HG02610 (cell line): ENCODE measurements around the gene RAD51B.
"Not testable (repeated sequence)": the region's sequence is repeated elsewhere in the genome, so short reads cannot be mapped to it uniquely, and the experiment has no call there.

Source experiments
- ATAC-seq: cut with Tn5 transposase; IDR thresholded peaks from one replicate; pipeline ENCODE4 v1.9.1; 2021; ENCODE audit warnings: mild to moderate bottlenecking, moderate library complexity; ENCODE audit not compliant: unreplicated experiment

The RAD51B gene

DNA sequence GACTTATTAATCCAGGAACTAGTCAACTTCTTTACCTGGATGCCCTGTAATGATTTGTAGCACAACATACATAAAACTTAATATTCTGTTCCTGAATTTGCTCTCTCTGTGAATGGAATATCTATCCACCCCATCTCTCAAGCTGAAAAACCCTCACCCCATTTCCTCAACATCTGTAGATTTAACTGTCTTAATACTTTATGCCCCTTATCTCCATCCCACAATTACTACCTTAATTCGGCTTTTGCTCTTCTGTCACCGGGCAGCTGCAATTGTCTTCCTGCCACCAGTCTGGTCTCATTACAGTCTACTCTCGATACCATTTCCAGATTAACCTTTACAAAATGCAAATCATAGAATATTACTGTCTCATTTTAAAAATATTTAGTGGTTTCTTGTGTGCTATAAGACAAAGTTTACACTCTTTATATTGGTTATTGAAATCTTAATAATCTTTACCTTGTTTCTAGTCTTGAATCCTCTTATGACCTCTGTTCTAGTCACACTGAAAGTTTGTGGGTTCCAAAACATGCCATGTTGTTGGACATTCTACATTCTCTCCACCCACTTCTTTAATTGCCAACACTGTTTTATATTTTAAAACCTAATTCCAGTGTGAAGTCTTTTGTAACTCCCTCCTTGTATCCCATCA lies 347.3 kb downstream of the RAD51B start:
- ATAC-seq = no peak

DNA sequence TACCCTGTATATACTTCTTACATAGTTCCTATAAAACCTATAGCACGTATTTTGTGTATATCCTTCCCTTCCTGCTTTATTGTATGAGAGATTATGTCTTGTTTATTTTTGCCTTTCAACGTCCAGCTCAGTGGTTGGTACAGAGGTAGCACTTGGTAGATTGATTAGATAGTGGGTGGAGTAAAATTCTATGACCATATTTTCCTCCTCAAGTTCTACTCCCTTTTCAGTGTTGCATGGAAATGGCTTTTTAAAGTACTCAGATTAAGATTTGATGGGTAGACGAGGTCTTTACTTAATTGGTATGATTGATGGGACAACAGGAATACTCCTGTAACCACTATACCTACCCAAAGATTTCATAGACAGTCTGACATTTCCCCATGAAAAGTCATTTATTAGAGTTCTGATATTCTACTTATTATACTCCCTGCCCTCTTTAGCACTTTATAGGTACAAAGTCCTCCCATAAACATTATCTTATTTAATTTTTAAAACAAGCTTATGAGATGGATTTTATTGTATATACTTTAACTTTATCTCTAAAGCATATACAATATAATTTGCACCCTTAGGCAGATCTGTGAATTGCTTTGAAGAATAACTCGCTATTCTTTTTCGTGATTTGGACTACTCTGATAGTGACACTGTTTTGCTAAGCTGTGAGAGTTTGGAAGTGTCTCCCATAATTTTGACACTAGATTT lies 348.0 kb downstream of the RAD51B start:
- no peak for ATAC-seq

DNA sequence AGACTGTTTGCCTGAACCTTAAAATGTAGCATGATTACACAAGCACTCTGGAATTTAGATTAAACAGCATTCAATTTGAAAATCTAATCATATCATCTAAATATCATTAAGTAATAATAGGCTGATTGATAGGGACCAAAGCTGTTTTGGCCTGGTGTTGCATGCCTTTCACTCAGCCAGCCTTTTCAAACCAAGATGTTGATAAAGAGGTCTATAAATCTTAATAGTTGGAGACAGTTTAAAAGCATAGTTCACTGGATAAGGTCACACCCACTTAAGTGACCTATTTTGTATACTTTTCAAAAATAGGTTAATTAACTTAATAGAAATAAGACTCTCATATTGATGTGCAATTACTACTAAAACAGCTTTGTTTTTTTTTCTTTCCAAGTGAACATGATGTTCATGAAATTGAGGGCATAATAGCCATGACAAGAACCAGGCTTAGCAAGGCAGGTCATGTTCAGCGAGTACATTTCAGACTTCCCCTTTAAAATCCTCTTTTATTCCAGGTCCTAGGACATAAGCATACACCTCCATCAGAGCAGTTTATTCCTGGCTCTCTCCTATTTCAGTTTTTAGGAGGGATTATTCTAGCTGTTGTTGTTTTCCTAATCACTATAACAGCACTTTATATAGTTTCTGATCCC lies 349.0 kb downstream of the RAD51B start:
- no peak for ATAC-seq

DNA sequence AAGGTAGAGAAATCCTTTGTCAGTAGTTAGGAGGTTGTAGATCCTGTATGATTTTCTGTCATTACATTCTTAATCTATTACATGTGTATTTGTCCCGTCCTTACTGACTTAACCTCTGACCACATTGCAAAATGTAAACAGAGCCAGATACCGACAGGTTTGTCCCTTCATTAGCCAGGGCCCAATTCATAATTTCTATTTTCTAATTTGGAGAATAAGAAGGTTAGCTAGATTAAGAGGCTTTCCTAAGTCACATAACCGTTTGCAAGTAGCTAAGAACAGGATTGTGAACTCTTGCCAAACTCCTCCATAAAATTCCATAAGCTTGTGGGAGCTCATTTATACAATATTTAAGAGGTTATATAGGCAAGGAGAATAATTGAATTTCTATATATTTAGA lies 352.6 kb downstream of the RAD51B start:
- no peak for ATAC-seq

DNA sequence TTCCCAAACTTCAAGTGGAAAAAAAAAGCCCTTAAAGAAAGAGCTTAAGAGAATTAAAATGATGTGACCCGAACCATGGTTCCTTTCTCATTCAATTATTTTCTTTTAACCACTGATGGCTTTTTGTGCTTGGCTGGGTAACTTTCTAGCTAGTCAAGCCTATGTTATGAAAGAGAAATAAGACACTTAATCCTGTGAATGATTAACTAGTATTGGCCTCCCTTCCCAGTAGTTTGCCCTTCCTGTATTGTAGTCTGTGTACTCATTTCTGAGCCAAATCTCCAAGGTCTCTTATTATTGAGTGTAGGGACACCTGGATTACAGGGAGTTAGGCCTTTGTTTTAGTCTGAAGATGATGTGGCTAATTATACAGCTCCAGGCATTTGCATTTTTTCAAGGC lies 353.0 kb downstream of the RAD51B start:
- ATAC-seq = no peak

DNA sequence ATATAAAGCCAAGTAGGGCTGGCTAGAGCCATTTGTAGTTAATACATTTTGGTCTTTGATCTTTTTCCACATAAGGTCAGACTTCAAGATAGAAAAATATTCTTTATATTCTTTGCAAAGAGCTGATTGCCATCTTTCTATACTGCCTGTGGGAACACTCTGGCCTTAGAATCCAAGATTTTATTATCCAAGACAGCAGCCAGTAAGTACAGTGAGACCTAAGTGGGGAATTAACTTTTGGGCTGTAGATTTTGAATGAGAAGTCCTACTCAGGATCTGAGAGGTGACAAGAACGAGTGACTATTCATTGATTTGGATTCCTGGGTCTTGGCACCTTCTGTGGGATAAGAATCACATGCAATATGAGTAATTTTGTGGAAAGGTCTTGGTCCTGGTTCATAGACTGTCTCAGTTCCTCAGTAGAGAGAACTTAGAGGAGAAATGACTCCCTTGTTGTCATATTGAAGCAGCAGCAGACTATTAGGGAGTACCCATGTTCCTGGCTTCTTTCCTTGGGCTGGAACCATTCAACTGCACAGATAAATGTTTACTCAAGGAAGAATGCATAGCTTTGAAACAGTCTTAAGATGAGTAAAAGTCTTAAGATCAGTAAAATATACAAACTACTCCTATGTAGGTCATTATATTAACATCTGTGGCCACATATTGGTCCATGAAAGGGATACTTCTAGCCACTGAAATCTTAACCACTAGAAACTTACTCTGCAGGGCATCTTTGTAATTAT lies 353.8 kb downstream of the RAD51B start:
- peak; percentile 48 for ATAC-seq

DNA sequence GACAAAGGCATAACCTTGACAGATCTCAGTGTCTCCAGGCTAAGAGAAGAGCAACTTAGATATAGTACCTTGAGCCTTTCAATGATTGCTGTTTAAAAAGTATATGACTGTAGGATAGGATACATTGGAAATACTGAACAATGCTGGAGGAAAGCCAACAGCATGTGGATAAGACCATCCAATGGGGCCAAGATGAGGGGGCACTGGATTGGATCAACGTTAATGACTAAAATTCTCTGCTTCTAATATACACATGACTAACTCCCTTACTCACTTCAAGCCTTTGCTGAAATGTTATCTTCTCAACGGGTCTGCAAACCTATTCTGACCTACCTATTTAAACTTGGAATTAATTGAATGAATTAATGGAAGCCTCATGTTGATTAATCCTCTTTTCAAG lies 354.9 kb downstream of the RAD51B start:
- no peak for ATAC-seq

DNA sequence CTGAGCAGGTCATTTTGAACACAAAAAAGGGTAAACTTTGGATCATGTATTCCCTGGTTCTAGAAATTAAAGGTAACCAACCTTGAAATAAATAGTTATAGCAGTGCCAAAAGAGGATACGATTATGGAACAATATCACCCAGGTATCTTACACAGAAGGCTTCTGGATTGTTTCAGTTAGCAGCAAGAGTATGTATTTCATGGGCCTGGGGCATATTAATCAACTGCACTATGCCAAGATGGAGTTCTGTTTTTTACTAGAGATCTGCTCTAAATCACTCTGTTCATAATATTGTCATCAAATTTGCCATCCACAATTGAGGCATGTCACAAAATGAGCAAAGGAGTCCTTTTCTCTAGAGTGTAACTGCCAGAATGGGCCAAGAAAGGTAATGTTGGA lies 357.1 kb downstream of the RAD51B start:
- no peak for ATAC-seq

DNA sequence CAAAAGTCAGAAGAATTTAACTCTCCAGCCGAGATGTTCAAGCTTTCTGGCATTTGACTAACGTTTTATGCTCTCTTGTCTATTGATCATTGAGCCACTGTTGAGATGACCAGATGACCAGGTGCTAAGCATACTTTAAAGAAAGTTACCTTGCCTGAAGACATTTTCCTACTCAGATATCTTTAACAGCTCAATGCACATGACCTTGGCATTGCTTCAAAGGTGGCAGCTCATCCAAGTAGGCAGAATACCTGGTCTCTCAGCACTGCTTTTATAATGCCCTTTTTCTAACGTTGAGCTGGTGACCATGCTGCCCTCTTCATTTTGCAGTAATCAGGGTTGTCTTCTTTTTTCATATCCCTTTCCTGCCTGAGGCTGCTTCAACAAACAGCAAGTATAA lies 358.1 kb downstream of the RAD51B start:
- no peak for ATAC-seq

DNA sequence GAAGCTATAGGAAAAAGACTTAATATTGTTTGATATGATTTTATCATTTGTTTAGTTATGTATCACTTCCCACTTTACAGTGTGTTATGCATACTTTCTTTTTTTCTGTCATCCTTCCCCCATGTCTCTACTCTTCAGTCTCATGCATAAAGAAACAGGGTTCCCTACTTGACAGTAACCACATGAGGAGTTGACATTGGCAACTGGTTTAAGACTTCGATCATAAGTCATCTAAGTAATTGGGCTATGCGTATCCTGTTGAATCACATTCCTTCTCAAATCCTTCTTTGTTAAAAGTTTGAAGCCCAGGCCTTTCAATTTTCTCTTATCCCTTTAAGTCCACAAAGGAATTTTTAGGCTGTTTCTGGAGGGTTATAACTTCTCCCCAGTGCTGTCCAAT lies 358.7 kb downstream of the RAD51B start:
- no peak for ATAC-seq

DNA sequence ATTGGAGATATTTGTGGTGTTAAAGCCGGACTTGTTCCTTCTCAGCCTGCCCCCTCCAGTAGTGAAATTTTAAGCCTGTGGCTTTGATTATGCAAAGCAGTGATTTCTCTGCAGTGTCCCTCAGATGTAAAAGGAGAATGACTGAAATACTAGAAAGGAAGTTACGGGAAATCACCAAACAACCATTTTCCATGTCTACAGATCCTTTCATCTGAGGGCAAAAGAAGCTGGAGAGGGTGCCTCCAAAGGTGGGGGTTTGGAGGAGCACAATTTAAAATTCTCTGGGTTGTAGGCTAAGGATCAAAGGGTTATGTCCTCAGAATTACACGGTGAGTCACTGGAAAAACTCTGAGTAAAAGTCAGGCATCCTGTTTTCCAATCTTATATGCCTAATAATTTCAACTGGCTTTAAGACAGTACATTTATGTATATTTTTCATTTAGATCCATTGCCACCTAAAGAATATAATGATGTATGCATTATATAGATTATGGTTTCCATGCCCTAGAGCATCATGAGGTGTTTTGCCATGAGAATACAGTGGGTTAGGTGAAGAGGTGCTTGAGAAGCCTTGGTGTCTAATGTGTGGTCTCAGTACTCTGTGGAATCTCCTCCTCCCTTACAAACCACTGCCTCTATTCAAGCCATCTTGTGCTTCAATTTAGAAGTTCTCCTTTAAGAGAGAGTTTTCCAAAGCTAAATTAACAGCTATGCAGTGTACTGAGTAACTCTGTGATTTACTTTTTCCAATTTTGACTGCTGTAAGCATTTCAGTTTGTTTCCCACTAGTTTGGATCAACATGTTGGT lies 362.1 kb downstream of the RAD51B start:
- no peak for ATAC-seq

DNA sequence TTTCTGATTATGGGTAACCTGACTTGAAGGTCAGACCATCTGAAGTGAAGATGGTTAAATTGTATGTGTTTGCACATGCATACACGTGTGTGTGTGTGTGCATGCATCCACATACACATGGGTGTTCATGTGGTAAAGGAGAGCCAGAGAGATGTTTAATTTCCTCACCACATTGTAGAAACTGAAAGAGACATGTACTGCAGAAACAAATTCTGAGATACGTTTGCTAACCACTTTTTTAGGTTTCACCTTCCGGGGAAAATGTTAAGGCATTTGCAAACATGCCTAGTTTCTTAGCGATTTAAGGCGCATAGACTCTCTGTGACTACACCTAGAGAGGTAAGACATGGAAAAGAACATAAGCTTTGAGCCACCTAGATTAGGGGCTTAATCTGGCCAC lies 362.9 kb downstream of the RAD51B start:
- peak; percentile 90 for ATAC-seq

DNA sequence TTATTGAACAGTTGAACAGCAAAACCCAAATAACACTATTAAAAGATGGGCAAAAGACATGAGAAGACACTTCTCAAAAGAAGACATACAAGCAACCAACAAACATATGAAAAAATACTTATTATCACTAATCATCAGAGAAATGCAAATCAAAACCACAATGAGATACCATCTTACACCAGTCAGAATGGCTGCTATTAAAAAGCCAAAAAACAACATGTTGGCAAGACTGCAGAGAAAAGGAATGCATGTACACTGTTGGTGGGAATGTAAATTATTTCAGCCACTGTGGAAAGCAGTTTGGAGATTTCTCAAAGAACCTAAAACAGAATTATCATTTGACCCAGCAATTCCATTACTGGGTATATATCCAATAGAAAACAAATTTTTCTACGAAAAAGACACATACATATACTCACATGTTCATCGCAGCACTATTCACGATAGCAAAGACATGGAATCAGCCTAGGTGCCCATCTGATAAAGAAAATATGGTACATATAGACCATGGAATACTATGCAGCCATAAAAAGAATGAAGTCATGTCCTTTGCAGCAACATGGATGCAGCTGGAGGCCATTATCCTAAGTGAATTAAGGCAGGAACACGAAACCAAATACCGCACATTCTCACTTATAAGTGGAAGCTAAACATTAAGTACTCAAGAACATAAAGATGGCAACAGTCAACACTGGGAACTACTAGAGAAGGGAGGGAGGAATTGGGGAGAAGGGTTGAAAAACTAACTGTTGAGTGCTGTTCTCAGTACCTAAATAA lies 367.1 kb downstream of the RAD51B start:
- not testable (repeated sequence) for ATAC-seq

DNA sequence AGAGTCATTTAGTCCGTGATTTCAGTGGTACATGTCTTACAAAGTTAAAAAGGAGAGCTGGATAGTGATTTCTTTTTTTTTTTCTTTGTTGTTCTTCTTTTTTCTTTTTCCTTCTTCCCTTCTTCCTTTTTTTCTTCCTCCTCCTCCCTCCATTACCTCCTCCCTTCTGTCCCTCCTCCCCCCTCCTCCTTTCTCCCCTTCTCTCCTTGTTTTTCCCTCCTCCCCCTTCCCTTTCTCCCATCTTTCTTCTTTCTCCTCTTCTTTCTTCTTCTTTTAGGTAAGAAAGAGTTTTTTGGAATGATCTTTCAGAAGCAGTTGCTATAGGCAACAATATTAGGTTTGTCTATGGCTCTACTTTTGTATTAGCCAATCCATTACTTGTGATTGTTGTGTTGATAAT lies 368.6 kb downstream of the RAD51B start:
- ATAC-seq = no peak

DNA sequence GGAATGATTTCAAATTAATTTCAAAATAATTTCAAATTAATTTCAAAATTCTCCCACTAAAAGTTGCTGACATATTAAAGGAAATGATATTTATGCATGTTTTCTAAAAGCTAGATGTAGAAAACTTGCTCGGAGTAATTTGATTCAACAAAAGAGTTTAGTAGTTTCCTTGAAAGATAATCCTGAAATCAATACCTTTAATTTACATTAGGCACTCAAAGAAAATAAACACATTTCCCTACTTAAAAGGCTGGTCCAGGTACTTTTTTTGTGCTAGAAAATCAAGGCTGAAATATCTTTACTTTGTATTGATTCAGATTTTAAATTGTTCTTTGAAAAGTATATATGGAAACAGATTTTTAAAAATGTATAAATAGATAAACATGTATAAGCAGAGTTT lies 370.5 kb downstream of the RAD51B start:
- no peak for ATAC-seq

DNA sequence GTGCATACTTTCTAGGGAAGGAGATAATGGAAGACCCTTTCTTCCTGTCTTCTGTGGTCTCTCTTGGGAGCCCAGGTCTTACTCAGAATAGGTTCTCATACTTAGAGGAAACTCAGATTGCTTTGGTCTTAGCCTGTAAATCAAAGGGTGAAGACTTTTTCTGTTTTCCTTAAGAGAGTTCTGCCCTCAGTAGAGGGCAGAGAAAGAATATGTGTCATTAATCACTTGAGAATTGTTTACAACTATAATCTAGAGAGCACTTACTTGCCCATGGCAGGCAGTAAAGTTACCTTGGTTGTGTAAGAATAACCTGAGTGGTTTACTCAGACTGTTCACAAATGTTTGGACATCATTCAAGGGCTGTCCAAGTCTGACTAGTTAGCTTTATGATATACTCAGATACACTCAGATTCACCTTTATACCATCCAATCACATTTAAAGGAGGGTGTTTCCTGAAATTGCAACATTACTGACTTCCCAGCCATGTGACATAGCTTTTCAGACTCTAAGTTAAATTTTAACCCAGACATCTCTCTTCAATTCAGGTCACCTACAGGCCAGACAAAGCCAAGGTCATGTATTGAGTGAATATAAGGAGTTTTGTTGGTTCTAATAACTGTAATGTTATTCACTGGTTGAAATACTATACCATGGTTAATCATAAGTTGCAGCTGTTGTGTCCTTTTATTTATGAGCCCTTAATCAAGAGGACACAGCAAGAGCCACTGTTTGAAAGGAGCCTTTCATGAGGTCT lies 372.2 kb downstream of the RAD51B start:
- no peak for ATAC-seq

DNA sequence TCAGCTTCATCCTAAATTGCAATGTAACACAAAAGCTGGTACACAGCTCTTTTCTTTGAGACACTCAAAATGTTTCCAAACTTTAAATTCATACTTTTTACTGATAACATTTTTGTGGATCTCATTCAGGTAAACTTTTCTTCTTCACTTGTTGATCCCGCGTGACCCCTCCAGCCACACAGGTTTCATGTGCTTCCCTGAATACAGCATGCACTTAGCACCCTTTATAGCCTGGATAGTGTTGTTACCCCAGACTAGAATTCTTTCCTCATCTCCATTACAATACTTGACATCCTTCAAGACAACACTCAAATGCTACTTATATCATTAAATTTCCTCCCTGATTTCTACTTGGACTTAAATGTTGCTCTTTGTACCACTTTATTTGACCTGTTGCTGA lies 373.4 kb downstream of the RAD51B start:
- no peak for ATAC-seq

DNA sequence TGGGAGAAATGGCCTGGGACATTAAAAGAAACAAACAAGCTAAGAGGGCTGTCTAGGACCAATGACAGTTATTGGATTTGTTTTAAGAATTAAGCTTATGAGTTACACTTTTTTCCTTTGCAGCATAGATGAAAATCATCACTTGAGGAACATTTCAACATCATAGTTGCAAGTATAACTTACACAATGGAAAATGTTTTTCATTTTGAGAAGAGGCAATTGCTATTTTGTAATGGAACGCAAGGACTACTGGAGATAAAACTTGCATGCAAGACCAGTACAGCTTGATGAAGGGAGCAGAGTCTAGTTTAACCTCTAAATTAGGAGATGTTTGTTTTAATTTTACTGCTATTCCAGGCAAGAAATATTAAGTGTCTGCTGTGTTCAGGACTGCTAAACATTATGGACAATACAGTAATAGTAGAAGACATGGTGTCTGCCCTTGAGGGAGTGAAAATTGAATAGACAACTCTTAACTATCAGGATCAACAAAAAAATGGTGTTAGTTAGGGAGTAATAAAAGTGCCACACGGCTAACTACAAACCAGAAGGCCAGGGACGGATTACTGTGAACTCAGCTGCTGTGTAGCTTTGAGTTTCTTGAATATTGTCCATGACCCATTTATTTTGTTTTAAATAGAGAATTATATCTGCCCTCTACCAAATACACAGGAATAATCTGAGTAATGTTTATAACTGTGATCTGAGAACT lies 374.5 kb downstream of the RAD51B start:
- no peak for ATAC-seq

DNA sequence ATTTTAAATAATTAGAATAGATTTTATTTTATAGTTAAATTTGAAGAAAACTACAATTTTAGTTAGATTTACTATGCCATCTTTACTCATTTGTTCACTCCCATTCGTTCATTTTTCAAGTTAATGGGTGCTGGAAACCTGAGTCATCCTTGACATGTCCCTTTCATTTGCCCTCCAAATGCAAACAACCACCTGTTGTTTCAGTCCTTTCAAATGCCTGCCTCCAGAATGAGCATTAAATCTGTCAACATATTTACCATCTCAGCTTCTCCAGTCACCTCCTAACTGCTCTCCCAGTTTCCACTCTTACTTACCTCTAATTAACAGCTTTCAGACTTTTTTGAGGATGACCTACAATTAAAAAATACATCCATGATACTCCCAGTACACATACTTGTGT lies 375.5 kb downstream of the RAD51B start:
- ATAC-seq = no peak
